Transverse colon (tissue), 4 donors: Measurements from ENCODE around the gene LYZL2. TPM values are rescaled to one million over a fixed set of nuclear protein-coding genes. Genes with fewer than 3 reads are reported as not detected.
"Not testable (repeated sequence)": the region's sequence is repeated elsewhere in the genome, so short reads cannot be mapped to it uniquely, and the experiment has no call there.

ENCODE experiments used
- DNase-seq: peaks from one replicate; pipeline ENCODE4 v3.0.0-alpha.2; 2019
- H3K27ac ChIP-seq, 4 donors: fragments of 200-600 bp; sonication (generic); 2 replicates each; pipeline ENCODE4 v1.5.1; 2016 to 2018; ENCODE audit warnings: inconsistent platforms in 4 of 4
- H3K27me3 ChIP-seq: fragments of 200-600 bp; sonication (generic); 2 replicates; pipeline ENCODE4 v1.5.1; 2017; ENCODE audit warnings: inconsistent platforms
- H3K36me3 ChIP-seq, 4 donors: fragments of 200-600 bp; sonication (generic); 2 replicates each; pipeline ENCODE4 v1.5.1; 2017 to 2019; ENCODE audit warnings: inconsistent platforms in 4 of 4
- H3K4me1 ChIP-seq, 4 donors: fragments of 200-600 bp; sonication (generic); 2 replicates each; pipeline ENCODE4 v1.5.1; 2017 to 2020; ENCODE audit warnings: inconsistent platforms in 4 of 4
- H3K4me3 ChIP-seq, 4 donors: fragments of 200-600 bp; sonication (generic); 1 replicate in 1 of 4; 2 replicates in 3 of 4; pipeline versions ENCODE4 v1.5.1 to v1.6.1; 2017 to 2019; ENCODE audit warnings: inconsistent platforms in 4 of 4
- H3K9me3 ChIP-seq, 2 donors: fragments of 200-600 bp; sonication (generic); 2 replicates each; pipeline ENCODE4 v1.5.1; 2017 to 2019; ENCODE audit warnings: inconsistent platforms in 2 of 2
- CTCF ChIP-seq, 5 experiments: fragments of 200-600 bp in 3 of 5; fragments of 450-650 bp in 2 of 5; sonication (generic) in 3 of 5; IDR thresholded peaks; 1 replicate in 2 of 5; 2 replicates in 3 of 5; pipeline ENCODE4 v1.5.1; 2016 to 2017; ENCODE audit warnings: antibody characterized with exemption in 5 of 5, inconsistent platforms in 3 of 5, mild to moderate bottlenecking in 2 of 5, moderate library complexity in 1 of 5
- EP300 ChIP-seq: sonication (generic); formaldehyde crosslinking; IDR thresholded peaks from one replicate; pipeline ENCODE4 v1.6.1; 2017; ENCODE audit warnings: antibody characterized with exemption, low read depth
- POLR2A ChIP-seq: fragments of 450-650 bp; IDR thresholded peaks from one replicate; pipeline ENCODE4 v1.6.1; 2016; ENCODE audit warnings: antibody characterized with exemption, mild to moderate bottlenecking, moderate library complexity
- POLR2AphosphoS5 ChIP-seq, 3 donors: sonication (generic); formaldehyde crosslinking; IDR thresholded peaks; one replicate each; pipeline ENCODE4 v1.6.1; 2016; ENCODE audit warnings: antibody characterized with exemption in 3 of 3
- WGBS, 2 donors: methylation state at CpG; one replicate each; pipeline ENCODE4 v1.1.5; 2018; ENCODE audit warnings: low coverage in 1 of 2; 5-methylcytosine and 5-hydroxymethylcytosine counted together
- in situ Hi-C, 4 donors: fragments of 200-750 bp; cut with MboI; loops; one replicate each; pipeline versions ENCODE4 v1.15.0 to v1.15.1; 2017; ENCODE audit warnings: low sequenced_read_pairs in 3 of 4, low pct_ligation_motif_present in 1 of 4, low pct_unique_long_range_greater_than_20kb in 1 of 4
- intact Hi-C: fragments of 100-400 bp; cut with DNase I; formaldehyde crosslinking; loops from one replicate; pipeline ENCODE4 v1.15.1; 2023; ENCODE audit warnings: low total_unique reads
- total RNA-seq, 4 donors: library from RNA; depleted of rRNA; stranded (reverse); fragments of >200 nt; gene quantifications; one replicate each; pipeline ENCODE4 v1.1.0, GENCODE V29; 2016

Gene LYZL2
- total RNA-seq, 4 donors from 2014 or later, result not detected

- H3K27me3 ChIP-seq, result no peaks in the 10 kb centered on the region
- peak overlapping the region in 1 of 4 donors; percentile 36 for H3K4me3 ChIP-seq
- no peaks in the 10 kb centered on the region for H3K9me3 ChIP-seq
- H3K36me3 ChIP-seq, result no peaks in the 10 kb centered on the region
- peak; percentile 14 for DNase-seq
- H3K4me1 ChIP-seq, result peaks cover 0 to 6% (median 0%) of the 10 kb centered on the region in 4 donors
- WGBS, 2 donors, result 35 to 38% methylated on average over 11 of the region's 11 CpGs
- TF ChIP-seq POLR2A (no peak), EP300 (no peak), POLR2AphosphoS5 (IDR thresholded peaks at IDR 0.05) (no peak), CTCF (IDR thresholded peaks at IDR 0.05) (peak; percentile 61 to 79 (median 72))
- no peak overlapping the region for H3K27ac ChIP-seq
- intact Hi-C loops (no loop called here), in situ Hi-C loops (loop anchor here in 2 of 4 donors (10.0 kb wide), 1 partner anchor 1156 kb away; no protein-coding TSS in a partner anchor)
Measured at GRCh38 chr10:30671026-30671616, 41.6 kb upstream of the LYZL2 start.

DNA sequence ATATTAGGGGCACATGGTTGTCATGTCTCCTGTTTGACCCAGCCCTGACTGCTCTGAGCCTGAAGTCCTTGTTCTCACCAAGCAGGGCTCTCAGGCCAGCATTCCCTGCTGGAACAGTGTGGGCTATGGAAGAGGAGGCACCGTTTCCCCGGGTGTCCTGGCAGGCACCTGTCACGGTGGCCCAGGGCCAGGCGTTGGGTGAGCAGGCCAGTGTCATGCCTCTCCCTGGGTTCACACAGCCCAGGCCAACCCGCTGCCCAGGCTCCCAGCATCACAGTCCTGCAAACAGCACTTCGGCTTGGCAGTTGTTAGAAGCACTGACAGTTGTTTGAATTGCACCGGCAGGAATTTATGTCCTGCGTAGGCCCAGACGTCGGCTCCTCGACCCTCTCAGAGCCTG is 38.4 kb upstream of the LYZL2 start:
- intact Hi-C loops, result not testable (repeated sequence)

GRCh38 chr10:30663403-30663802 is 33.9 kb upstream of the LYZL2 start:
- H3K27me3 ChIP-seq, H3K4me3 ChIP-seq, intact Hi-C loops, H3K27ac ChIP-seq, in situ Hi-C loops, H3K9me3 ChIP-seq, H3K4me1 ChIP-seq, H3K36me3 ChIP-seq, DNase-seq: not testable (repeated sequence)
- 74 to 91% methylated on average over 4 to 7 of the region's 7 CpGs for WGBS, 2 donors

More for the DNA sequence above, 38.4 kb upstream of the LYZL2 start:
- H3K4me1 ChIP-seq, H3K36me3 ChIP-seq, H3K9me3 ChIP-seq, in situ Hi-C loops, DNase-seq, H3K27me3 ChIP-seq, H3K4me3 ChIP-seq: not testable (repeated sequence)
- peak overlapping the region in 2 of 4 donors; percentile 12 to 46 for H3K27ac ChIP-seq
- 70% methylated on average over 4 of the region's 11 CpGs; no CpG with 5 or more reads in 1 of the 2 donors for WGBS, 2 donors

- H3K27ac ChIP-seq, result no peak overlapping the region
- in situ Hi-C loops, result no loop called here
- 58 to 83% methylated on average over 2 to 6 of the region's 6 CpGs for WGBS, 2 donors
- H3K9me3 ChIP-seq, result no peaks in the 10 kb centered on the region
- H3K27me3 ChIP-seq, result no peaks in the 10 kb centered on the region
- no peak for DNase-seq
- no peaks in the 10 kb centered on the region for H3K4me1 ChIP-seq
- H3K36me3 ChIP-seq, result no peaks in the 10 kb centered on the region
- TF ChIP-seq POLR2A (no peak), CTCF (IDR thresholded peaks at IDR 0.05) (no peak), POLR2AphosphoS5 (IDR thresholded peaks at IDR 0.05) (no peak), EP300 (no peak)
- no peak overlapping the region for H3K4me3 ChIP-seq
- intact Hi-C loops, result no loop called here
Measured at GRCh38 chr10:30662814-30663213, 33.3 kb upstream of the LYZL2 start.

GRCh38 chr10:30660314-30660713 is 30.8 kb upstream of the LYZL2 start:
- H3K9me3 ChIP-seq, H3K4me1 ChIP-seq, H3K27ac ChIP-seq, in situ Hi-C loops, H3K36me3 ChIP-seq, intact Hi-C loops, H3K4me3 ChIP-seq, DNase-seq, H3K27me3 ChIP-seq: not testable (repeated sequence)
- 58 to 100% methylated on average over 1 to 3 of the region's 3 CpGs for WGBS, 2 donors

DNA sequence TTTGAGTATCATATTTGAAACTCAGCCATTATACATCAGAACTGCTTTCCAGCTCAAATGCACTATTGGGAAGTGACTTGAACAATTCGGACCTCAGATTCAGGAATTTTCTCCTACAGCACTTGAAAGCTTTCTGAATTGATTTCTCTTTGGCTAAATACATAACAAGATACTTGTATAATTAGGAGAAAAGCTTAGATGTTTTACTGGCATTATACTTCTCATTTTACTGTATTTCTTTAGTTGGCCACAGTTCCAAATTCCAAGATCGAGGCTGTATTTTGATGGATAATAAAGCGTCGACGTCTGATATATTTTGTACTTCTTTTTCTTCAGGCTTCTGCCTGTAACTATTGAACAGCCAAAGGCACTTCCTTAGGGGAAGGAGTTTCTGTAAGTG is 26.7 kb upstream of the LYZL2 start:
- Histone ChIP-seq H3K4me1 (no peaks in the 10 kb centered on the region), H3K27ac (no peak overlapping the region), H3K9me3 (no peaks in the 10 kb centered on the region), H3K36me3 (no peaks in the 10 kb centered on the region), H3K4me3 (no peak overlapping the region), H3K27me3 (no peaks in the 10 kb centered on the region)
- TF ChIP-seq EP300, result no peak
- no peak for TF ChIP-seq POLR2A
- no peak for TF ChIP-seq CTCF (IDR thresholded peaks at IDR 0.05)
- TF ChIP-seq POLR2AphosphoS5 (IDR thresholded peaks at IDR 0.05), result no peak
- intact Hi-C loops (no loop called here), in situ Hi-C loops (no loop called here)
- DNase-seq, result no peak
- 43 to 55% methylated on average over 4 to 5 of the region's 5 CpGs for WGBS, 2 donors

GRCh38 chr10:30655001-30655400 is 25.4 kb upstream of the LYZL2 start:
- intact Hi-C loops, H3K4me3 ChIP-seq, H3K4me1 ChIP-seq, H3K36me3 ChIP-seq, H3K9me3 ChIP-seq, in situ Hi-C loops, H3K27me3 ChIP-seq, DNase-seq, H3K27ac ChIP-seq: not testable (repeated sequence)
- WGBS, 2 donors, result 70 to 83% methylated on average over 3 to 8 of the region's 8 CpGs
